K562 (cell line): ENCODE measurements around the gene PSMD9. TPM values are rescaled to one million over a fixed set of nuclear protein-coding genes. Genes with fewer than 3 reads are reported as not detected.
"Not testable (repeated sequence)": the region's sequence is repeated elsewhere in the genome, so short reads cannot be mapped to it uniquely, and the experiment has no call there.

ENCODE experiments used
- ATAC-seq: fragments of 200-7000 bp; cut with Tn5 transposase; 3 replicates; pipeline ENCODE4 v1.9.1; 2020; ENCODE audit warnings: moderate library complexity
- BruUV-seq: library from RNA; stranded (reverse); fragments of 400-500 nt; replicated peaks from 2 replicates; lab custom pipeline; 2021; lab: Mats Ljungman, UMichigan
- CTCF ChIA-PET: fragments of 300-600 bp; formaldehyde crosslinking; extraction: SDS; loops from one replicate; lab custom pipeline; 2021; ENCODE audit warnings: low intra/inter-chr PET ratio; lab: Yijun Ruan, JAX
- POLR2A ChIA-PET: fragments of 300-600, 350-650 bp; sonication (Branson Sonifier 250); formaldehyde crosslinking; extraction: SDS; loops from one replicate; lab custom pipeline; 2021; ENCODE audit warnings: antibody characterized with exemption, inconsistent platforms; lab: Yijun Ruan, JAX
- DNase-seq, 4 experiments: peaks; one replicate each; pipeline versions ENCODE4 v3.0.0 to v3.0.0-alpha.2; 2011 to 2018; ENCODE audit warnings: low spot score in 3 of 4, mixed read lengths in 3 of 4; ENCODE audit errors: extremely low read depth in 1 of 4
- FAIRE-seq: peaks from 2 replicates; lab custom pipeline; 2011; peaks lifted over from hg19 to GRCh38; lab: Jason Lieb, UNC
- H2AFZ ChIP-seq: 2 replicates; pipeline ENCODE4 v1.6.0; 2011; ENCODE audit warnings: low read depth, low read length, control low read depth, inconsistent platforms
- H3K27ac ChIP-seq: fragments of 200-600 bp; 3 replicates; pipeline ENCODE4 v1.8.0; 2011; ENCODE audit warnings: low read depth, mild to moderate bottlenecking, control low read depth, inconsistent platforms, low read length, moderate library complexity, mixed read lengths; ENCODE audit errors: extremely low read depth
- H3K27me3 ChIP-seq, 2 experiments: fragments of 300-600 bp in 1 of 2; 2 replicates in 1 of 2; 3 replicates in 1 of 2; pipeline versions ENCODE4 v1.6.0 to v1.8.0; 2011; ENCODE audit warnings: inconsistent platforms in 2 of 2, low read length in 2 of 2, mild to moderate bottlenecking in 1 of 2, mixed read lengths in 1 of 2, moderate library complexity in 1 of 2; ENCODE audit not compliant: control insufficient read depth in 2 of 2, insufficient read depth in 2 of 2
- H3K36me3 ChIP-seq: fragments of 300-600 bp; 3 replicates; pipeline ENCODE4 v1.8.0; 2011; ENCODE audit warnings: mild to moderate bottlenecking, low read length, inconsistent platforms; ENCODE audit not compliant: control insufficient read depth, insufficient read depth
- H3K4me1 ChIP-seq, 2 experiments: fragments of 200-600 bp in 1 of 2; replicated peaks in 1 of 2; 2 replicates in 1 of 2; 3 replicates in 1 of 2; pipeline versions ENCODE4 v1.5.1 to v1.8.0; 2011; ENCODE audit warnings: inconsistent platforms in 2 of 2, low read length in 2 of 2, mild to moderate bottlenecking in 1 of 2, mixed read lengths in 1 of 2, moderate library complexity in 1 of 2; ENCODE audit not compliant: control insufficient read depth in 2 of 2, insufficient read depth in 2 of 2
- H3K4me2 ChIP-seq: 2 replicates; pipeline ENCODE4 v1.6.1; 2011; ENCODE audit warnings: low read length, control low read depth, inconsistent platforms, mixed read lengths; ENCODE audit not compliant: insufficient read depth
- H3K4me3 ChIP-seq: fragments of 200-600 bp; sonication (generic), shearing (Covaris generic); 2 replicates; pipeline ENCODE4 v1.5.1; 2016; ENCODE audit warnings: control low read depth, inconsistent platforms
- H3K79me2 ChIP-seq: fragments of 200-600 bp; 3 replicates; pipeline ENCODE4 v1.8.0; 2011; ENCODE audit warnings: low read length, inconsistent platforms; ENCODE audit not compliant: control insufficient read depth, insufficient read depth
- H3K9ac ChIP-seq, 2 experiments: 2 replicates each; pipeline versions ENCODE4 v1.6.0 to v1.6.1; 2011; ENCODE audit warnings: low read depth in 2 of 2, low read length in 2 of 2, control low read depth in 1 of 2, inconsistent platforms in 1 of 2, mild to moderate bottlenecking in 1 of 2, mixed read lengths in 1 of 2; ENCODE audit not compliant: insufficient read depth in 1 of 2
- H3K9me1 ChIP-seq: one replicate; pipeline ENCODE4 v1.6.0; 2011; ENCODE audit warnings: inconsistent platforms, mild to moderate bottlenecking, low read length, moderate library complexity; ENCODE audit not compliant: control insufficient read depth, insufficient read depth
- H3K9me3 ChIP-seq: replicated peaks from 2 replicates; pipeline ENCODE4 v1.5.1; 2011; ENCODE audit warnings: low read depth, low read length, inconsistent platforms; ENCODE audit not compliant: control insufficient read depth, insufficient read depth
- H4K20me1 ChIP-seq: replicated peaks from 2 replicates; pipeline ENCODE4 v1.6.1; 2011; ENCODE audit warnings: low read length, inconsistent platforms, mixed read lengths; ENCODE audit not compliant: control insufficient read depth, insufficient read depth
- NR3C1 ChIP-seq: sonication (generic); formaldehyde crosslinking; IDR thresholded peaks from 2 replicates; pipeline ENCODE4 v1.8.1; 2022; ENCODE audit warnings: missing genetic modification reagents
- NRF1 ChIP-seq, 2 experiments: fragments of 450-650 bp; IDR thresholded peaks in 1 of 2; conservative IDR thresholded peaks in 1 of 2; 2 replicates each; pipeline ENCODE4 v1.6.1; 2014; ENCODE audit warnings: mild to moderate bottlenecking in 2 of 2
- RBM34 ChIP-seq: fragments of 200-400 bp; formaldehyde crosslinking; IDR thresholded peaks from 2 replicates; pipeline ENCODE4 v1.6.1; 2018; ENCODE audit warnings: low read length, borderline replicate concordance; ENCODE audit not compliant: insufficient read depth
- SMARCA5 ChIP-seq: fragments of 450-650 bp; IDR thresholded peaks from 2 replicates; pipeline ENCODE4 v1.6.1; 2016
- SREBF2 ChIP-seq: sonication (generic); formaldehyde crosslinking; IDR thresholded peaks from 2 replicates; pipeline ENCODE4 v1.4.0; 2020; ENCODE audit warnings: mild to moderate bottlenecking, missing genetic modification reagents
- TAF7 ChIP-seq: fragments of 450-650 bp; IDR thresholded peaks from 2 replicates; pipeline ENCODE4 v1.6.1; 2016; ENCODE audit warnings: missing genetic modification characterization, missing compliant biosample characterization
- WGBS: fragments of 100-300 bp; shearing (Covaris generic); methylation state at CpG from one replicate; pipeline ENCODE4 v1.1.6; 2016; ENCODE audit warnings: low coverage, mixed read lengths; ENCODE audit not compliant: insufficient coverage; ENCODE audit errors: missing lambda C conversion rate; 5-methylcytosine and 5-hydroxymethylcytosine counted together
- in situ Hi-C: fragments of 300-500 bp; cut with MboI; formaldehyde crosslinking; loops from 4 replicates; pipeline ENCODE4 v1.15.0; 2018; ENCODE audit warnings: inconsistent platforms, mixed read lengths
- intact Hi-C: fragments of 100-400 bp; cut with micrococcal nuclease; formaldehyde crosslinking; loops from 2 replicates; pipeline ENCODE4 v1.14.2; 2022
- polyA plus RNA-seq, 8 experiments: library from polyadenylated mRNA; depleted of rRNA in 4 of 8; stranded (reverse) in 5 of 8; unstranded in 3 of 8; fragments of >200 nt; fragmentation: Nextera tagmentation in 2 of 8; fragmentation: Illumina TruSeq in 1 of 8; extraction: Ambion mirVana in 2 of 8; extraction: Trizol in 1 of 8; gene quantifications; 2 replicates each; pipeline versions ENCODE4 v1.2.1 to v1.2.3, GENCODE V29; 2011 to 2014; ENCODE audit warnings: inconsistent platforms in 1 of 8, missing spikeins in 1 of 8
- total RNA-seq, 7 experiments: library from RNA; depleted of rRNA in 6 of 7; stranded (reverse); fragments of >200 nt in 6 of 7; fragmentation: Illumina TruSeq in 2 of 7; extraction: Trizol in 2 of 7; gene quantifications; 2 replicates each; pipeline versions ENCODE4 v1.2.1 to v1.2.3, GENCODE V29; 2011 to 2021; ENCODE audit warnings: low replicate concordance in 1 of 7
- TF ChIP-seq, protein P1 (sequence below), 3 experiments: fragments of 200-800 bp in 1 of 3; sonication (Bioruptor generic) in 1 of 3; sonication (generic) in 1 of 3; formaldehyde crosslinking in 1 of 3; IDR thresholded peaks; 2 replicates each; pipeline versions ENCODE4 v1.6.1 to v1.8.0; 2016 to 2022; ENCODE audit warnings: mild to moderate bottlenecking in 2 of 3, missing compliant biosample characterization in 2 of 3, missing genetic modification characterization in 2 of 3, missing genetic modification reagents in 1 of 3

PSMD9 gene
- total and polyA plus RNA-seq, 9 of the 15 experiments (the other 6 are each of a cell fraction or from before 2014, with no cell fraction given) = 12.2 to 143 (median 61.3) TPM

DNA sequence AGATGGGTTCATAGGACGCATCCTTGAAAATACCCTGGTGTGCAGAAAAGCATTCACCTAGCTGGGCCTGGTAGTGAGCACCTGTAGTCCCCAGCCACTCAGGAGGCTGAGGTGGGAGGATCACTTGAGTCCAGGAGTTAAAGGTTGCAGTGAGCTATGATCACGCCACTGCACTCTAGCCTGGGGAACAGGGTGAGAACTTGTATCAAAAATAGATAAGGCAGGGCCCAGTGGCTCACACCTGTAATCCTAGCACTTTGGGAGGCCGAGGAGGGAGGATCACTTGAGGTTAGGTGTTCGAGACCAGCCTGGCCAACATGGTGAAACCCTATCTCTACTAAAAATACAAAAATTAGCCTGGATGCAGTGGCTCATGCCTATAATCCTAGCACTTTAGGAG, 27.9 kb upstream of the PSMD9 start:
- H4K20me1 ChIP-seq, H3K36me3 ChIP-seq, CTCF ChIA-PET, H3K4me2 ChIP-seq, intact Hi-C loops, H2AFZ ChIP-seq, H3K4me3 ChIP-seq, ATAC-seq, H3K9ac ChIP-seq, H3K9me3 ChIP-seq, DNase-seq, BruUV-seq, in situ Hi-C loops, H3K9me1 ChIP-seq, H3K27me3 ChIP-seq, FAIRE-seq, H3K27ac ChIP-seq, H3K79me2 ChIP-seq, H3K4me1 ChIP-seq: not testable (repeated sequence)
- POLR2A ChIA-PET = interaction anchor here (1.6 to 2.3 kb wide), 2 partner anchors 10 to 28 kb away, joined by 4 to 9 read pairs; partner anchors contain the start of gene PSMD9
- 75% methylated on average over 4 of the region's 4 CpGs for WGBS

DNA sequence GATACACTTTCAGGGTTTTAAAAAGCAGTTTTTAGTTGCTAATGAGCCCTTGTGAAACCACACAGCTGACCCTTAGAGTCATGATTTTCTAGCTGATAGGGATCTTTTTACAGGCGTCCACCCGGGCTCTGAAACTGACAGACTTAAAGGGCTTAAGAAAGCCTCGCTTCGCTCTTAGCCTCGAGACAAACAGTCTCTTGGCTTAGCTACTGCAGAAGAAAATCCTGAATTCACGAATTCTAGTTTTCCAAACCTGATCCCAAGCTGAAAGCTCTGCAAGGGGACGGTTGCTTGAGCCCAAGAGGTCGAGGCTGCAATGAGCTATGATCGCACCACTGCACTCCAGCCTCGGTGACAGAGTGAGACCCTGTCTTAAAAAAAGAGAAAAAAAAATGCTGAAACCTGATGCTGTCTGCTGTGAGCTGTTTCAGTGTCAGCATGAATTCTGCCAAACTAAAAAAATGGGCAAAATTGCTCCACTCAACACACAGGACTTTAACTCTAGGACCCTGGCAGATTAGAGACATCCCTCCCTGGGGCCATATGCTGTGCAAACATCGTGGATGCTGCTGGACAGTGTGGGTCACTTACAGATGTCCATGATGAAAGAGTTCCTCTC, 26.8 kb upstream of the PSMD9 start:
- Histone ChIP-seq H3K9me3 (no peaks in the 10 kb centered on the region), H3K27me3 (no peaks in the 10 kb centered on the region), H2AFZ (peak overlapping the region; percentile 42), H3K4me1 (peaks cover 8 to 9% of the 10 kb centered on the region in 2 experiments; a peak in 4 of 5 replicates), H3K9ac (peak overlapping the region in 1 of 2 experiments; percentile 59; a peak in 1 of 4 replicates), H3K79me2 (no peaks in the 10 kb centered on the region), H3K27ac (no peak overlapping the region), H3K9me1 (no peaks in the 10 kb centered on the region), H3K36me3 (no peaks in the 10 kb centered on the region), H3K4me3 (no peak overlapping the region), H3K4me2 (peak overlapping the region; percentile 54), H4K20me1 (no peaks in the 10 kb centered on the region)
- intact Hi-C loops = no loop called here
- WGBS = 4% methylated on average over 11 of the region's 11 CpGs
- FAIRE-seq (peak; percentile 91), DNase-seq (peak in 1 of 4 experiments; percentile 50), ATAC-seq (peak; percentile 74)
- in situ Hi-C loops = no loop called here
- no TSS peak for BruUV-seq
- CTCF ChIA-PET = interaction anchor here (0.5 kb wide), 1 partner anchor 85 kb away, joined by 3 read pairs; no protein-coding TSS in a partner anchor
- POLR2A ChIA-PET = interaction anchor here (0.6 to 2.3 kb wide), 6 partner anchors 9 to 218 kb away, joined by 3 to 9 read pairs (median 4); partner anchors contain the start of gene PSMD9
- TF ChIP-seq TAF7 (tag) = no peak
- TF ChIP-seq, protein P1, sequence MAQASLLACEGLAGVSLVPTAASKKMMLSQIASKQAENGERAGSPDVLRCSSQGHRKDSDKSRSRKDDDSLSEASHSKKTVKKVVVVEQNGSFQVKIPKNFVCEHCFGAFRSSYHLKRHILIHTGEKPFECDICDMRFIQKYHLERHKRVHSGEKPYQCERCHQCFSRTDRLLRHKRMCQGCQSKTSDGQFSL (CRISPR knock-in tag; IDR thresholded peaks at IDR 0.05) = no peak
- TF ChIP-seq, protein P1 (tag; IDR thresholded peaks at IDR 0.05) = no peak
- 0 out of 4 replicates have a peak, but pooled peaks of 1 of the 2 experiments have one; percentile 13 for TF ChIP-seq NRF1 (conservative IDR thresholded peaks at IDR 0.05 in 1 of 2, IDR thresholded peaks at IDR 0.05 in 1 of 2)
- no peak for TF ChIP-seq RBM34
- no peak for TF ChIP-seq SMARCA5
- no peak for TF ChIP-seq SREBF2
- no peak for TF ChIP-seq NR3C1 (CRISPR knock-in tag)
